GM19395 (cell line): Measurements from ENCODE around the gene SLC12A9.

Experiments
- ATAC-seq: cut with Tn5 transposase; IDR thresholded peaks from one replicate; pipeline ENCODE4 v1.9.1; 2021; ENCODE audit warnings: mild to moderate bottlenecking, moderate library complexity; ENCODE audit not compliant: unreplicated experiment

SLC12A9 gene

GRCh38 chr7:100860702-100861615 is 8.4 kb downstream of the SLC12A9 start:
- ATAC-seq = no peak

DNA sequence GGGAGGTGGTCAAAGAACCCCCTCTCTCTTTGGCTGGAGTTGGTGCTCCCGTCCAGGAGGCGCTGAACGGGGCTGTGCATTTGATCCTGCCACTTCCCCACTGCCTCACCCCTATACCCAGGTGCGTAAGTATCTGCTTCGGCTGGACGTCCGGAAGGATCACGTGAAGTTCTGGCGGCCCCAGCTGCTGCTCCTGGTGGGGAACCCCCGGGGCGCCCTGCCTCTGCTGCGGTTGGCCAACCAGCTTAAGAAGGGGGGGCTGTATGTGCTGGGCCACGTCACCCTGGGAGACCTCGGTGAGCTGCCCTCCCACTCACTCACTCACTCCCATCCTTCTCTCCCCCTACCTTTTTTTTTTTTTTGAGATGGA is 9.1 kb downstream of the SLC12A9 start:
- ATAC-seq = no peak

DNA sequence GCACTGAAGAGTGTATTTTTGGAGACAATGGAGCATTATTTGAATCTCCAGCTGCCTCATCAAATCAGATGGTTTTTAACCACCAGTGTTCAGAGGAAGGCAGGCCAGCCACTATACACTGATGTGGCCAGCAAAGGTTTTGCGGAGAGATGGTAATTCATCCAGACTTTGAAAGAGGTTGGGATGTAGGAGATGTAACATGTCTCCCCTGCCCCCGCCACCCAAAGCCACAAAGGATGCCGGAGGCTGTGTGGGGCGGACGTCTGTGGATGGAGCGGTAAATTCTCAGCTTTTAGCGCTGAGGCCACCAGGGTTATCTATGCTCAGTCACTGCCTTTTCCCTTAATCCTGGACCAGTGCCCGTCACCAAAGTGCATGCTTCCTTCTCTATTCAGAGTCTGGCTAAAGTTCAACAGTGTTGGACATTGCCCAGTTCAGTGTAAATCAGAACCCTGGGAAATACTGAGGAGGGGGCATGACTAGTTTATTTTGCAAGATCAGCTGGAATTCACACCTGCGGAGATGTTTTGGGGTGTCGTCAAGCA is 11.0 kb downstream of the SLC12A9 start:
- ATAC-seq = no peak

GRCh38 chr7:100864263-100864845 is 11.8 kb downstream of the SLC12A9 start:
- ATAC-seq = no peak

- ATAC-seq = no peak
Measured at GRCh38 chr7:100865372-100865911, 12.9 kb downstream of the SLC12A9 start.

GRCh38 chr7:100865938-100866728 is 13.6 kb downstream of the SLC12A9 start:
- ATAC-seq = no peak

DNA sequence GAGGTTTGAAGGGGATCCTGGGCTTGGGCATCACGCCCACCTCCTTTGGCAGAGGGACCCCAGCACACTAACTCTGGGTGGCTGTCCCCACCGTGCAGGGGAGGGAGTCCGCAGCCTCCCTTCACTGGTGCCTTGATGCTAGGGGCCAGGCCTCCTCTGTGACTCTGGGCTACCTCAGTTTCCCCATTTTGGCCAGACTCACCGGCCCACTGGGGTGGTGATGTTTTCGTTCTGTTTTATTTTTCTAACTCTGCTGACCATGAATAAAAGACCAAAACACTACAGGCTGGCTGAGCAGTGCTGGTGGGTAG is 14.2 kb downstream of the SLC12A9 start:
- no peak for ATAC-seq

GRCh38 chr7:100867040-100867775 is 14.7 kb downstream of the SLC12A9 start, which contains the start of gene TRIP6:
TRIP6 (plus strand) TSS chr7:100867387; CDS start chr7:100867498, 111 bp downstream.
- no peak for ATAC-seq

- no peak for ATAC-seq
Measured at GRCh38 chr7:100867776-100868485, 15.4 kb downstream of the SLC12A9 start.

GRCh38 chr7:100873599-100874299 is 21.2 kb downstream of the SLC12A9 start:
- ATAC-seq = no peak

- ATAC-seq = no peak
Measured at GRCh38 chr7:100874300-100874576, 21.7 kb downstream of the SLC12A9 start.

DNA sequence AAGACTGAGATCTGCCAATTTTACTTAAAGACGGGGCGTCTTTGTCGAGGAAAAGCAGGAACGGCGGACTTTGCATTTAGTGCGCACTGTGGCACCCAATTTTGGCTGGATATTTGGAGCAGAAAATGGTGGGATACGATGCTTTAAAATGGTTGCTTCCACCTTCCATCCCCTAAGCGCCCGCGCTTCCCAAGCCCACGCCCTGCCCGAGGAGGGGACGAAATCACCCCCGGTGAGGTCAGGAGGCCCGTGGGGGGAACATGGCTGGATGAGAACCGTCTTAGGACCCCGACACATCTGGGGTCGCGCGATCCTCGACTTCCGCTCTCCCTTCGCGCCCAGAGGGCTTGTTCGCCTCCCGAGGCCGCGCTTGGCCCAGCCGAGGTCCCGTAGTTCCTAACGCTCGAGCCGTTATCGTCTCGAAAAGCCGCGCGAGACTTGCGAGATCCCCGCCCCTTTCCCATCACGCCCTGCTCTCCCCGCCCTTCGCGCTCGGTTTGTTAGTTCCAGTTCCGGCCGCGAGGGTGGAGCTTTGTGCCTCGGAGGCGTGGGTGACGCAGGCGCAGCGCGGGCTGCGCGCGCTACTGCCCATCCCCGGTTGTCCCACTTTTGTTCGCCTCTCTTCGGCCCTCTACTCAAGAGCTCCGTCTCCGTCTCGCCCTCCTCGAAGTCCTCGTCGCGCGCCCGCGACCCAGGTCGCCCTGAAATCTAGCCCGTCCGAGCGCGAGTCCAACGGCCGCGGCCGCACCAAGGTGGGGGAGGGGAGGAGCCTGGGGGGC is 22.3 kb downstream of the SLC12A9 start, which contains the start of gene SRRT:
Gene SRRT, plus strand, starts transcription at position 527 of the 779 bp plus-strand sequence. CDS start 488 bp downstream, outside the sequence.
- peak; percentile 89 for ATAC-seq

GRCh38 chr7:100875356-100875751 is 22.8 kb downstream of the SLC12A9 start:
- ATAC-seq = peak; percentile 33

GRCh38 chr7:100878013-100878412 is 25.5 kb downstream of the SLC12A9 start:
- ATAC-seq = no peak

DNA sequence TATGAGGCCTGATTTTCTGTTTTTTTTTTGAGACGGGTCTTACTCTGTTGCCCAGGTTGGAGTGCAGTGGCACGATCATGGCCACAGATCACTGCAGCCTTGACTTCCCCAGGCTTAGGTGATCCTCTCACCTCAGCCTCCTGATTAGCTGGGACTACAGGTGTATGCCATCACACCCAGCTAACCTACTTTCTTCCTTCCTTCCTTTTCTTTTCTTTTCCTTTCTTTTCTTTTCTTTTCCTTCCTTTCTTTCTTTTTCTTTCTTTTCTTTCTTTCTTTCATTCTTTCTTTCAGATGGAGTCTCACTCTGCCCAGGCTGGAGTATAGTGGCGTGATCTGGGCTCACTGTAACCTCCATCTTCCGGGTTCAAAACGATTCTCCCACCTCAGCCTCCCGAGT is 26.2 kb downstream of the SLC12A9 start:
- no peak for ATAC-seq

DNA sequence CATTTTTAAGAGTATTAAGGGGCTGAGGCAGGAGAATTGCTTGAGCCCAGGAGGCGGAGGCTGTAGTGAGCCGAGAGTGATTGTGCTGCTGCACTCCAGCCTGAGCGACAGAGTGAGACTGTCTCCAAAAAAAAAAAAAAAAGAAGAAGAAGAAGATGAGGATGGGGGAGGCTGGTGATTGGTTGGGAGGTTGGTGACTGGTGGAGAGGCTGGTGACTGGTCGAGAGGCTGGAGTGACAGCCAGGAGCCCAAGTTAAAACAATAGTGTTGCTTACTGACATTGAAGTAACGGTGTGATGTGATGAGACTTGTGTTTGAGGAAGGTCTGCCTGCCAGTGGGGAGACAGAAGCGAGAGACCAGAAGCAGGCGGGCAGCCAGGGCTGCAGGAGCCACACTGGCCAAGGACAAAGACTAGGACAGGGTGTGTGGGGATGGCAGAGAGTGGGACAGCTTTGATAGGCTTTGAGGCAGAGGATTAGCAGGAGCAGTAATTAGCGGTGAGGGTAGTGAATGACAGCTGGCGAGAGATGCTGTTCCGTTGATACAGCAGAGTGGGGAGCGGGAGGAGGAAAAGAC is 27.3 kb downstream of the SLC12A9 start:
- ATAC-seq = no peak

DNA sequence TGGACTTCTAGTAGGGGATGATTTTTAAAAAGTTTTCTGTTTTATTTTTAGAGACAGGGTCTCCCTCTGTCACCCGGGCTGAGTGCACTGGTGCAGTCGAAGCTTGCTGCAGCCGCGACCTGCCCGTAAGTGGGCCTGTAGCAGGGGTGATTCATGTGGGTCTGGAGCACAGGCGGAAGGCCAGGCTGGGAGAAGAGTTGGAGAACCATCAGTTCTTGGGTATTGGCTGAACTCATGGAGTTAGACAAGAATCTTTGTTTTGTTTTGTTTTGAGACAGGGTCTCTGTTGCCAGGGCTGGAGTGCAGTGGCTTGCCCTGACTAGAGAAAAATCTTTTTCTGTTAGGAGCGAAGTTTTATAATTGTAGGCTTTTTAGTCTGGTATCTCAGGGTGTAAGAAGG is 28.1 kb downstream of the SLC12A9 start:
- no peak for ATAC-seq

DNA sequence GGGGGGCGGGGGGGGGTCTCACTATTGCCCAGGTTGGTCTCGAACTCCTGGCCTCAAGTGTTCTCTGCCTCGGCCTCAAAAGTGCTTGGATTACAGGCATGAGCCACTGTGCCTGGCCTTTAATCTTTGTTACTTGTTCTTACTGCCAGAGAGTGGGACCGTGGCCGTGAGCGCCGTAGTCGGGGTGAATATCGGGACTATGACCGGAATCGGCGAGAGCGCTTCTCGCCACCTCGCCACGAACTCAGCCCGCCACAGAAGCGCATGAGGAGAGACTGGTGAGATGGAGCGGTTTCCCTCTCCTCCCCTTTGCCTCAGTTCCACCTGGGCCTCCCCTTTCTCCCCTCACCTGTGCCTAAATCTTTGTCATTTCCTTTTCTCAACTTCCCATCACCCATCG is 28.6 kb downstream of the SLC12A9 start:
- ATAC-seq = no peak
